ENCODE measurements around the gene VAMP8.

GRCh38 chr2:85538507-85539360 is 38.7 kb upstream of the VAMP8 start, which contains the start of gene MAT2A:
- no peak for TF ChIP-seq EZH2 (IDR thresholded peaks at IDR 0.05; ENCODE audit: insufficient read depth, poor library complexity, severe bottlenecking)
- no peak for TF ChIP-seq EZH2phosphoT487 (IDR thresholded peaks at IDR 0.05; ENCODE audit: insufficient read depth, low read depth)

Measured in GM23248 (cell line).